ENCODE results near the gene RPP14.

RPP14 gene

DNA sequence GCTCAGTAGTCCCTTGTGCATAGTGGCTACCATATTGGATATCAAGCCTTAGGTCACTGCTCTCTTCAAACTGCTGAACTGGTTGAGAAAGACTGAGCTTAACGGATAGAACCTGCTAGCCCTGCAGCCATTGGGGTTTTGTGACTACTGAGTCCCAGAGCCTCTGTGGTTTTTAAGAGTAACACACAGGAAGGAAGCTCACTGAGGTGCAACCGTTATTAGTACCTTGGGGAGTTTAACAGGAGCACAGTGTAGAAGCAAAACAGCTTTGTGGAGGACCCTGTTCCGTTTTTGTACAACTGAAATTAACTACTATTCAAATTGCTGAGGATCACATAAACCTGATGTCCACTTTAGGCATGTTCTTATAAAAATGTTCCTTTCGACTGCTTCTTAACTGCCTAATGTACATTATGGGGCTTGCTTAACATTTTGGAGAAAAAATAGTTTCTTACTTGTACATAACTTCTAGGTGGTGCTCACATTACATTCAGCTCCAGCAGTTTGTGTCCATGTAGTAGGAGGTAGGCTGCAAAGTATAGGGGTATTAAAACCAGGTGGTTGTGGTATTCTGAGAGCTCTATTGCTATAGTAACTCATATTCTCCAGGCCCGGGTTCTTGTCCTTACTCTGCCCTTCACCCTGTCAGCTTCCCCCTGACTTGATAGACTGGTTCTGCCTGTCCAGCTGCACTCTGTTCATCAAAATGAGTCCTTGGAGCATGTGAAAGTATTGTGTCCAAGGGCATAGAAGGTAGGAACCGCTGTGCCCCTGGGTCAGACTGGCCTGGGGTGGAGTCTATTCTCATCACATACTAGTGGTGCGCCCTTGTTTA, 44.0 kb downstream of the RPP14 start:
- FAIRE-seq (peak; percentile 99), DNase-seq (ENCODE audit: extremely low spot score, insufficient read length, low read depth) (peak; percentile 40)

DNA sequence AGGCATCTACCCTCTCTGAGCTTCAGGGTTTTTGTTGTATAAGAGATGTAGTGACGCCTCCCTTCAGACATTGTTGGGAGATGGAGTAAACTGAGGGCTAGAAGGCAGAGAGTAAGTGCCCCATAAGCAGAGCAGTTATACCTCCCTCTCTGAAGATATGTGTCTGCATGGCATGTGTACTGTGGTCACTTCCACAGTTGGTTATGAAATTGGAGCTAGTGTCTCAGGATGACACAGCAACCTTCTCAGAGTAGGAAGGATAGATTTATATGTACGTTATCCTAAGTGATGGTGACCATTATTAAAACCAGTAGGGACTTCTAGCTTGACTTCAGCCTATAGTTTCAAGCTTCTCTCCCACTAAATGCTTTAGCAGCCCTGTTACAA, 44.6 kb downstream of the RPP14 start:
- FAIRE-seq (peak; percentile 69), DNase-seq (ENCODE audit: extremely low spot score, insufficient read length, low read depth) (no peak)

DNA sequence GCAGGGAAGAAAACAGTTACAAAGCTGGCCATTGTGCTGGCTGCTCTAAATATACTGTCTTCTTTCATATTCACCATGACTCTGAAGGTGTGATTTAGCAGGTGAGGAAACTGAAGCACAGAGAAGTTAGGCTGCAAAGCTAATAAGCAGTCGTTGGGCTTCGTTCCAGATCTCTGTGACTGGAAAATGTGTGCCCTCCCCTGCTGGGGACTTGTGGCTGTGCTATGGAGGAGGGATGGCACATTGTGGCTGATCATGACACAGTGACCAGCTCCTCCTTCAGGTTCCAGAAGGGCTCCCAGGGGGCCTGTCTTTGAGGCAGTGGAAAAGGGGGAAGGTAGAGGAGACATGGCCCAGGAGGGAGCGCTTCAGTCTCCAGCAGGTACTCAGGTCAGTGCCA, 45.9 kb downstream of the RPP14 start:
- FAIRE-seq (peak; percentile 83), DNase-seq (ENCODE audit: extremely low spot score, insufficient read length, low read depth) (no peak)

DNA sequence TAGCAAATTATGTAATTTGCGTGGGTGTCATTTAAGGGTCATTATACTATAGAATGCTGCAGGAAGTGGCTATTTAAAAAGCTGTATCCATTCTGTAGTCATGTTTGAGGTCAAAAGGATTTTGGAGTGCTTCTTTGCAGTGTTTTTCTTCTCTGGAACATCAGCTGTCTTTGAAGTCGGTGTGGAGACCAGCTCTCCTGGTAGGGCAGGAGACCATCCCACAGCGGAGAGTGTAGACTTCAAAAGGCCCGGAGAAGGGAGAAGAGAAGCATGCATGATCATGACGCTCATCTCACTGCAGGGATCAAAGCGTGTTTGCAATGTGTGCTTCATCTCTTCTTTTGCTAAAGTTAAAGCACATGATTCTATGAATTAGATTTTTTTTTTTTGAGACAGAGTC, 46.6 kb downstream of the RPP14 start:
- no peak for FAIRE-seq
- DNase-seq (ENCODE audit: extremely low spot score, insufficient read length, low read depth): no peak

DNA sequence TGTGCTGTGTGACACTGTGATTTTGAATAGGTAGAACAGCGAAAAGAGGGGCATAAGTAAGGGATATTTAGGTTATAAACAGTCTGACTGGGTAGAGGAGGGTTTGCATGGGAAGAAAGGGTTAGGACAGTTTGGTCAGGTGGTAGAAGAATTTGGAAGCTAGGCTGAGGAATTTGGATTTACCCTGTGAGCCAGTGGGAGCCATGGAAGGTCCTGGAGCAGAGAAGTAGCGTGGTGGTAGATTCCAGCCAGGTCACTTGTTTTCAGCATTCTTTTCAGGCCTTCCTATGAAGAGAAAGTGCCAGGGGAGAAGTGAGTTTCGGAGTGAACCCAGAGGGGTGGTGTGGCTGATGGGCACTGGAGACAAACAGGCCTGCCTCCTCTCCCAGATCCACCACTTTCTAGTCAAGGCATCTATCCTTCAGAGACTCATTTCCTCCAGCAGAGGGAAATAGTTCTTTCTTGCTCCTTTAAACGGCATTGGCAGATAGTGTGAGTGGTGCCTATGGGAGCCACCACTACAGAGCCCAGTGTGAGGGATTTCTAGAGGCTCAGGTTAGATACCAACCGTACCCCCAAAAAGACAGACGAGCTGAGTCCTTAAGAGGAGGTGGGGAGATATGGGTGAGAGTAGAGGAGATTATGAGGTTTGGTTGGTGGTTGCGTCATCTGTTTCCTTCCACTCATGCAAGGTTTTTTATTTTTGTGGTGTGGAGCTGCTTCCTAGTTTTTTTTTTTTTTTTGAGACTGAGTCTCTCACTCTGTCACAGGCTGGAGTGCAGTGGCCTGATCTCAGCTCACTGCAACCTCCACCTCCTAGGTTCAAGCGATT, 47.9 kb downstream of the RPP14 start:
- DNase-seq (ENCODE audit: extremely low spot score, insufficient read length, low read depth) (no peak), FAIRE-seq (peak; percentile 48)

DNA sequence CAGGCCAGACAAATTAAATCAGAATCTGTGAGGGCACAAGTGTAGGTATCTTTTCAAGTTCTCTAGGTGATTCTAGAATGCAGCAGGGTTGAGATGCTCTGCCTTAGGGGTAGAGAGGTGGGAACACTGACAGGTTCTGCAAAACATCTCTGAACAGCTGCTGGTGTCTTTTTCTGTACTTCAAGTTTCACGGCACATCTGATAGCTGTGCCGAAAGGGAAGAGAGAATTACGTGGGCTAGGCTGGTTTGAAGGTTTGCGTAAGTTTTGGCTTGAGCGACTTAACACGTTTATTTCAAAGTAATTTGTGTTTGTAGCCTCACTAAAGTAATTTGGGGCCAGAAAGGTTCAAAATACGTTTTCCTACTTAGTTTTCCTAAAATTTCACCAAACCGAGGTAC, 49.1 kb downstream of the RPP14 start:
- peak; percentile 67 for FAIRE-seq

DNA sequence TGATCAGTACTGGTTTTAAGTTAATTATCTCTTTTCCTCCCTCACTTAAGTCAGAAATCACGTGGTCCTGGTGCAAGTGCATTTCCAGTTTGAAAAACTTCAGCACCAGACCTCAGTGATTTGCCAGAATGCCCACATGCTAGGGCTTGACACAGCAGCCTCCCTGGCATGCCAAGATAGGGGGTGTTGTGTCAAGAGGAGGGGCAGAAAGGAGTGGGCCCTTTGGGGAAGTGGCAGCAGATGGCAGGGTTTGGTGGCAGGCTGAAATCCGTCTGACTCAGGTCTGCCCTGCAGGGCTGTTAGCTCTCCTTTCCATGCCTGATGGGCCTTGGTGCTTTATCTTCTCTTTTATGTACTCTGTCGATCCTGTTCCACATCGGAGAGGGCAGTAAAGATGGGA, 50.0 kb downstream of the RPP14 start:
- FAIRE-seq: no peak
- DNase-seq (ENCODE audit: extremely low spot score, insufficient read length, low read depth): no peak

More for the DNA sequence above, 49.1 kb downstream of the RPP14 start:
- no peak for DNase-seq (ENCODE audit: extremely low spot score, insufficient read length, low read depth)

DNA sequence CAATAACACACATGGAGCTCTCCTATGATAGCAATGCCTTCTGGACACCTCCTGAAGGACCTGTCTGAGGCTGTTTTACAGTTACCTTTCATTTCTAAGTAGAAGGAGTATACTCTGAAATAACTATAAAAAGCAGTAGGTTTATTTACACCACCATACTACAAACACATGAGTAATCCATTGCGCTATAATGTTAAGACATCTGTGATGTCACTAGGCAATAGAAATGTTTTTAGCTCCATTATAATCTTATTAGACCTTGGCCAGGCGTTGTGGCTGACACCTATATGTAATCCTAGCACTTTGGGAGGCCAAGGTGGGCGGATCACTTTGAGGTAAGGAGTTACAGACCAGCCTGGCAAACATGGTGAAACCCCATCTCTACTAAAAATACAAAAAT, 51.4 kb downstream of the RPP14 start:
- FAIRE-seq (no peak), DNase-seq (ENCODE audit: extremely low spot score, insufficient read length, low read depth) (no peak)

DNA sequence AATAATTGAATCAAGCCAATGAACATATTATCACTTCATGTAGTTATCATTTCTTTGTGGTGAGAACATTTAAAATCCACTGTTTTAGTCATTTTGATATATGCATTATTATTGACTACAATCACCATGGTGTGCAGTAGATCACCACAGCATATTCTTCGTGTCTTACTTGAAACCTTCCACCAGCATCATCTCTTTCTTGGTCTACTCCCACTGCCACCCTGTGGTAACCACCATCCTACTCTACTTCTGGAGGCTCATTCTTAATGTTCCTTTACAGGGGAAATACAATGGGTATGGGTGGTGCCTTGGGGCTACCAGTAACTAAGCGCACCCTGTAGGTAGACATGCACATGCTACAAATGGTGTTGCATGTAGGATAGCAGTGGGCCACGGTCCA, 52.0 kb downstream of the RPP14 start:
- DNase-seq (ENCODE audit: extremely low spot score, insufficient read length, low read depth) (no peak), FAIRE-seq (no peak)

DNA sequence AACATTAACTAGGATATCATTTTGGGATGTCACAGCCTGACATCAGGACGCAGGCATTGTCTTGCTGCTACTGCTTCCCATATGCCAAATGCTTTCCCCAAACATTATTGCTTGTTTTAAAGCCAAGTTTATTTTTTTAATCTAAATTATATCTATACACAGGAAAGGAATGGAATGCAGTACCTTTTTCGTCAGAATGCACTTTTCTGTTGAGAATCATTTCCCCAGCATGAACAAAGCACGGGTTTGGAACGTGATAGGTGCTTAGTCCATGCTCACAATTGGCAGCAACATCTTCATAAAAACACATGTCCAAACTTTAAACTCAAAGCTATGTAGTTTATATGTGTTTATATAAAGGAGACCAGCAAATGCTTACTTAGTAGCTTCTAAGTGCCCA, 52.8 kb downstream of the RPP14 start:
- no peak for FAIRE-seq
- no peak for DNase-seq (ENCODE audit: extremely low spot score, insufficient read length, low read depth)

DNA sequence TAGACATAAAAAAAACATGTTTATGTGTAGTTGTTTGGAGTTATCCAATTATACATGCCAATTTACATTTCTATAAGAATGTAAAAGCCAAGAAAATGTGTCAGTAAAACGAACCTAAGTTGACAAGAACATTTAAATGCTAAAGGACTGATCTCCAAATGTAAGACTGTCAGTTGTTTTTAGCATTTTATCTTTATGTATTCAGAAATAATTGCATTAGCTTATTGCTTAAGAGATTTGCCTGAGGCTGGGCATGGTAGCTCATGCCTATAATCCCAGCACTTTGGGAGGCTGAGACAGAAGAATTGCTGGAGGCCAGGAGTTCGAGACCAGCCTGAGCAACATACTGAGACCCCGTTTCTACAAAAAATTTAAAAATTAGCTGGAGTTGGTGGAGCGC, 53.6 kb downstream of the RPP14 start:
- no peak for FAIRE-seq
- no peak for DNase-seq (ENCODE audit: extremely low spot score, insufficient read length, low read depth)

DNA sequence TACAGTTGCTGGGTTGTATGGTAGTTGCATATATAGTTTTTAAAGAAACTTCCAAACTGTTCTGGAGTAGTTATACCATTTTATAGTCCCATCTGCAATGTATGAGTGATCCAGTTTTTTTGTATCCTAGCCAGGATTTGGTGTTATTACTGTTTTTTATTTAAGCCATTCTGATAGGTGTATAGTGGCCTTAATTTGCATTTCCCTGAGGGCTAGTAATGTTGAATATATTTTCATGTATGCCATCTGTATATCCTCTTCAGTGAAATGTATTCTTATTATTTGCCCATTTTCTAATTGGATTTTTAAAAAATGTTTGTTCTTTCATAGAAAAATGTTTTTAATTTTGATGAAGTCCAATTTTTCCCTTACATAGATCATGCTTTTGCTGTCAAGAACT, 55.8 kb downstream of the RPP14 start:
- FAIRE-seq: no peak

DNA sequence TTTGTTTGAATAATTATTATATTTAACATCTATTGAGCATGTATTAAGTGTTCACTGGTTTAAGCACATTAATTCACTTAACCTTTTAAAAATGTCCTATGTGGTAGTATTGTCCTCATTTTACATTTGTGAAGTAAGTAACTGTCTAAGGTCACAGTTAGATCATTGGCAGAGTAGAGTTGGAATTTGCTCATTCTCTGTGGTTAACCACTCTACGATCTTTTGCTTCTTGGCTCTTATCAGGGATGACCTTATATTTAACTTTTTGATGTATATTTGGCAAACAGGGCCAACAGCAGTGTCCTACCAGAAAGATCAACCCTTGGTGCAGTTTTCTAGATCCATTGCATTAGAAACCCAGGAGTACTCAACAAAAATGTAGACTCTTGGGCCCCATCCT, 60.7 kb downstream of the RPP14 start:
- DNase-seq (ENCODE audit: extremely low spot score, insufficient read length, low read depth) (no peak), FAIRE-seq (no peak)

More for the DNA sequence above, 55.8 kb downstream of the RPP14 start:
- no peak for DNase-seq (ENCODE audit: extremely low spot score, insufficient read length, low read depth)

DNA sequence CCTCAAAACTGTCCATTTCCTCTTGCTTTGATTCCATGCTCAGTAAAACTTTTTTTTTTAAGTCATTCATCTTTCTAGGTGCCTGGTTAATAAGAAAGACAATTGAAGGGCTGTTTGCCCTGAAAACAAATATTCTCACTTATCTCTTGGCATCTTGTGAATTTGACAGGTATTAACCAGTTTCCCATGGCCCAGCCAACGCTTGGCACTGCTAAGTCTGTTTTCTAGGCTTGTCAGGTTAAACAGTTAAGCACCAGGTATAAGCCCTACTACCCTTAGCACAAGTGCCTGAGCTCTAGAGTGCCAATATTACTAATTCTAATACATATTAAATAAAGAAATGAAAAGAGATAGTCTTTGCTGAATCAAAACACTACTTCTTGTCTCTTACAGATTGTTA, 63.0 kb downstream of the RPP14 start:
- FAIRE-seq: no peak

More for the DNA sequence above, 63.0 kb downstream of the RPP14 start:
- DNase-seq (ENCODE audit: extremely low spot score, insufficient read length, low read depth): no peak

All from GM18507 (cell line).